Fibroblast of lung (primary cell): ENCODE measurements around the gene FSHR.

Experiments
- EZH2 ChIP-seq: IDR thresholded peaks from 2 replicates; pipeline ENCODE4 v1.5.1; 2012; ENCODE audit warnings: low read length, control low read depth, mild to moderate bottlenecking; ENCODE audit errors: missing control alignments
- TF ChIP-seq, protein P1 (sequence below), 2 donors: IDR thresholded peaks in 1 of 2; conservative IDR thresholded peaks in 1 of 2; 1 replicate in 1 of 2; 2 replicates in 1 of 2; pipeline ENCODE4 v1.5.1; 2011 to 2012; ENCODE audit warnings: low read length in 2 of 2, control low read depth in 1 of 2, inconsistent platforms in 1 of 2, low read depth in 1 of 2, mild to moderate bottlenecking in 1 of 2

DNA sequence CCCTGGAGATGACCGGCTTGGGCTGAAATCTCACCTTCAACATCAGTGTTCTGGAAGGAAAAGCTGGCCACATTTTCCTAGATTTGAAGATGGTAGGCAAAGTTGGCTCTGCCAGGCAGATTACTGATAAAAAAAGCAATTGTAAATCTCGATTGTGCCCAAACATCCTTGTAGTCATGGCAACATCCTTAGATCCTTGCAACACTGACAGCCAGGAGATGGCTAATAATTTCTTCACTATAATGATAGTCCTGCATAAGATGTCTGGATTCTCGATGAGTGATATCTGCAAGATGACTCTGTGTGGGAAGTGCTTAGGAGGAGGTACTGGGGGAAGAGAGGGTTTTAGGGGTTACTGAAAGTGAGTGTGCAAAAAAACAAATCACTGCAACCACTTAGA, 149.1 kb downstream of the FSHR start:
- TF ChIP-seq, protein P1, sequence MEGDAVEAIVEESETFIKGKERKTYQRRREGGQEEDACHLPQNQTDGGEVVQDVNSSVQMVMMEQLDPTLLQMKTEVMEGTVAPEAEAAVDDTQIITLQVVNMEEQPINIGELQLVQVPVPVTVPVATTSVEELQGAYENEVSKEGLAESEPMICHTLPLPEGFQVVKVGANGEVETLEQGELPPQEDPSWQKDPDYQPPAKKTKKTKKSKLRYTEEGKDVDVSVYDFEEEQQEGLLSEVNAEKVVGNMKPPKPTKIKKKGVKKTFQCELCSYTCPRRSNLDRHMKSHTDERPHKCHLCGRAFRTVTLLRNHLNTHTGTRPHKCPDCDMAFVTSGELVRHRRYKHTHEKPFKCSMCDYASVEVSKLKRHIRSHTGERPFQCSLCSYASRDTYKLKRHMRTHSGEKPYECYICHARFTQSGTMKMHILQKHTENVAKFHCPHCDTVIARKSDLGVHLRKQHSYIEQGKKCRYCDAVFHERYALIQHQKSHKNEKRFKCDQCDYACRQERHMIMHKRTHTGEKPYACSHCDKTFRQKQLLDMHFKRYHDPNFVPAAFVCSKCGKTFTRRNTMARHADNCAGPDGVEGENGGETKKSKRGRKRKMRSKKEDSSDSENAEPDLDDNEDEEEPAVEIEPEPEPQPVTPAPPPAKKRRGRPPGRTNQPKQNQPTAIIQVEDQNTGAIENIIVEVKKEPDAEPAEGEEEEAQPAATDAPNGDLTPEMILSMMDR (conservative IDR thresholded peaks at IDR 0.05 in 1 of 2, IDR thresholded peaks at IDR 0.05 in 1 of 2; ENCODE audit: low read depth in 1 of 2, low read length in 2 of 2): no peak
- no peak for TF ChIP-seq EZH2
